NCI-H2081 treated with DMSO at 0.1 percent for 48 hours (cell line): Measurements from ENCODE around the gene NUTM2E.
"Not testable (repeated sequence)": the region's sequence is repeated elsewhere in the genome, so short reads cannot be mapped to it uniquely, and the experiment has no call there.

ENCODE experiments used
- DNase-seq: peaks from one replicate; lab custom pipeline; 2025; lab: John Stamatoyannopoulos, UW

The NUTM2E gene

DNA sequence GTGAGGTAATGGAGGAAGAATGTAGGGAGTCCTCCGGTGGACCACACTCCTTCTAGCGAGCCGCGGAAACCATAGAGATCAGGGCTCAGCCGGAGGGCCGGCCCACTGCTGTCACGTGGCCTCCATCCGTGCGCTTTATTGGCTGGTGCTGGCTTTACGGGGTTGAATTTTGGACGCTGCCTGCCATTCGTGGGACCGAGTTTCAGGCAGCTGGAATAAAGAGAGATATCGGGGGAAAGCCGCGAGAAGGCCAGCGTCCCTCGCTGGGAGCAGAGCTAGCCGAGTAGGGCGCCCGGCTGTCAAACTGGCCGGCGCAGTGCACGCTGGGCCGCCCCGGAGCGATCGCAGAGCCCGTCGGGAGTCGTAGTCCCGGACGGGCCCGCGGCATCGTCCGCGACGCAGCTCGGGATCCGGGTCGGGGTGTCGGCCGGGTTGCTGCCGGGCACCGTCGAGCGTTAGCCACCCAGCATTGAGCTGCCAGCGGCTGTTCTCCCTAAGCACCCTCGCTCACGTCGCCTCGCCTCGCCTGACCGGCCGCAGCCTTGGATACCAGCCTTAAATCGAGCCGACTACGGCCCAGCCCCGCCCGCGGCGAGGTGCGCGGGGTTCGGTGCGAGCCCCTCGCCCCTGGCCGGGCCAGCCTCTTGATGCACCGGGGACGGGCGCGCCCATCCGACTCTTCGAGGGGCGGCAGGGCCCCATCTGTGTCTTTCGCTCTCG lies at the start of gene NUTM2E:
NUTM2E (plus strand) TSS at position 244 of the 720 bp plus-strand sequence. CDS start 15,002 bp downstream, outside the sequence.
- not testable (repeated sequence) for DNase-seq

DNA sequence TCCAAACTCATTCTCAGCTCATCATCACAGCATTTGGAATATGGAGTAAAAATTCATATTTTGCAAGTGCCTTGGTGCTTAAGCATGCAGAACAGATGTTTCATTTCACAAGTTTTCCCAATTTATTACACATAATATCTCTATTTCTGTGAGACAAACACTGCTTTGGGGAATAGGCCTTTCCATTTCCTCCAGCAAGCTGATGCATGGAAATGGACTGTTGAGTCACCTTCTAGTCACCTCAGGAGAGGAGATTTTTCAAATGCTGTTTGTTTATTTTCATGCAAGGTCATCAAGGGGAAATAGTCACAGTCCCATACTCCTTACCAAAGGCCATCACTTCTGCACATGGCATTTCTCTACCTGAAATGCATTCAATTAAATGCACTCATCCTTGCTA lies 48.5 kb upstream of the NUTM2E start:
- DNase-seq, result not testable (repeated sequence)

GRCh38 chr10:79779310-79779938 lies 47.1 kb upstream of the NUTM2E start:
- DNase-seq, result not testable (repeated sequence)

DNA sequence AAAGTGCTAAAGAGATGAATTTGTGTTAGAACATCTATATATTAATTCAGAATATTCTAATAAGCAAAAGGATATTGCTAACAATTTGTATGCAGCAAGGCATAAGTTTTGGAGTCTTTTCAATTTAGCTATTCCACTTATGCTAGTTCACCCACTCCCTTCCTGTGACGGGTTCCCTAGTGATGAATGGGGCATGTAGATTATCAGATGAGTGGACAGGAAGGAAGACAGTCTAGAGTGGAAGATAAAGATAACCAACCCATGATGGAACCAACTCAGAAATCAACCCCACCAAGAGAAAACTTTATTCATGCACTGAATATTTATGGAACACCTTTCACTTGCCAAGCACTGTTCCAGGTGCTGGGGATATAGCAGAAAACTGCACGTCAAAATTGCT lies 46.5 kb upstream of the NUTM2E start:
- not testable (repeated sequence) for DNase-seq

GRCh38 chr10:79781584-79781983 lies 45.0 kb upstream of the NUTM2E start:
- DNase-seq, result not testable (repeated sequence)

GRCh38 chr10:79787455-79787952 lies 39.0 kb upstream of the NUTM2E start:
- DNase-seq, result not testable (repeated sequence)

DNA sequence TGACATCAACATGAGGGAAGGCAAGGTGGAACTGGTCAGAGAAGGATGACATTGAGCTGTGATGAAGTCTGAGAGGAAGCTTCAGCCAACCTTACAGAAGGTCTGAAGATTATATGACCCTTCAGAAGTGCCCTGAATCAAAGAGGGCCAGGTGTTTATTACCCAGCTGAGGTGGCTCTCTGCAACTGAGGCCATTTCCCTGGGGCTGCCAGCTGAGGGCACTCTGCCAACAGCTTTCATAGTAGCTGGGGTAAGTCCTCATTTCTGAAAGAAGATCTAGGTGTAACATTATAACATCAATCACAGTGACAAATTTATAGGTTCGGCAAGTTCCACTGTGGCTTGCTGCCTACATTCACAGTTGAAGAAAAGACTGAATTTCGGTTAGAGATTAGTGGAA lies 37.2 kb upstream of the NUTM2E start:
- DNase-seq, result not testable (repeated sequence)

GRCh38 chr10:79791906-79792517 lies 34.5 kb upstream of the NUTM2E start:
- DNase-seq, result not testable (repeated sequence)

GRCh38 chr10:79799337-79799736 lies 27.2 kb upstream of the NUTM2E start:
- not testable (repeated sequence) for DNase-seq

DNA sequence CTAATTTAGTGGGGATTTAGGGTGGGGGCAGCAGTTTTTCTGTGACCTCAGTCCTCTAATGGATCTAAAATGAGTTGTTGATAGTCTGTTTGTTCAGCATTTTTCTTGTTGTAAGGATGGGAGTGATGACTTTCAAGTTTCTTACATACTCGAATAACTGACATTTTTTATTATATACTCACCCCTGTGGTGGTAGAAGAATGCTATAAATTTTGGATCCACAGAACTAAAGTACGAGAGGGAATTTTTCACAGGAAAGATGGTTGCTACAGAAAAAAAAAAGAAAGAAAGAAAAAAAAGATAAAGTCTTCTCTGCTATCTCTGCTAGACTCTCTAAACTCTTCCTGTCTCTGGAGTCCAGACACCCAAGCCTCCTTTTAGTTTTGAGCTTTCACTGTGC lies 20.7 kb upstream of the NUTM2E start:
- DNase-seq, result not testable (repeated sequence)

DNA sequence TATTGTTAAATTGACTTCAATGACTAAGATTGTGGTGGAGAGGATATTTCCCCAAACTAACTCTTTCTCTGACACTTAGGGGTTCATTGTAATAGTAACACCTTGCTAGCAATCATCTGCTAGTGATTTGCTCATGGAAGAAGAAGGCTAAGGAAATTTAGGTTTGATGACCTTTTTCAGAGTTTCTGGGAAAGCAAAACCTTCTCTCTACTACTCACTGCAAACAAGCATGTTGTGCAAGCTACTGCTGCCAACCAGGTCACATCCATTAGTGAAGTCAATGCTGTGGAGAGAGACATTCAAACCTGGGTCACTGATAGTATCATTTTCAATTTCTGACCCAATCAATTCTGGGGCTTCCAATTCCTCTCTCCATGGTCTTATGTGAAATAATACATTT lies 14.6 kb upstream of the NUTM2E start:
- not testable (repeated sequence) for DNase-seq

- not testable (repeated sequence) for DNase-seq
Observed at GRCh38 chr10:79816290-79816689, 10.2 kb upstream of the NUTM2E start.

- not testable (repeated sequence) for DNase-seq
Observed at GRCh38 chr10:79823387-79823786, 3.2 kb upstream of the NUTM2E start.

DNA sequence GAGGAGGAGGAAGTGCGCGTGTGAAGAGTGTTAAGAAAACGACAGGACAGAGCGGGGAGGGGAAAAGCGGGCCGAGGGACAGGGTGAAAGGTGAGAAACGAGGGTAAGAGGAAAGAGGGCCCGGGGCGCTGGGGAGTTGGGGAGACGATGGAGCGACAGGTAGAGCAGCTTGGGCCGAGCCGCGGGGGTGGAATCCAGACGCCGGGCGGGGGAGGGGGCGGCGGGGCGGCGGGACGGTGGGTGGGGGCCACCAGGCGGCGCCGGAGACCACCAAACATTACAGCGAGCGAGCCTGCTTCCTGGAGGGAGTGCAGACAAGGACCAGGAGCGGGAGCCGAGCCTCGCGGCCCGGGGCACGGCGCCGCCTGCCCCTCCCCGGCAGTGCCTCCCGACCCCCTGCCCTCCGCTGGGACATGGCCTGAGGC lies 940 bp upstream of the NUTM2E start:
- not testable (repeated sequence) for DNase-seq

DNA sequence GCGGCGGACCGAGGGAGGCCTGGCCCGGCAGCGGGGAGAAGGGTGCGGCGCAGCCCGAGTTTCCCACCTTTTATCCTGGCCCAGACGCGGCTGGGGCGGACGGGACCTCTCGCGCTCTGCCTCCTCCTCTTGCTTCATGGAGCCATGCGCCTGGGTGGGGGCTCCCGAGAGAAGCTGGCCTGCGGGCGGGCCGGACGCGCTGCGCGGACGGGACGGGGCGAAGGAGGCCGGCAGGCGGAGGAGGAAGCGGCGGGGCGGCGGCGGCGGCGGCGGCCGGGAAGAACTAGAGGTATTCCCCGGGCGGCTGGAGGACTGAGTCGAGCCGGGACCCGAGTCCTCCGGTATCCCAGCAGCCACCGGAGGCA lies 426 bp upstream of the NUTM2E start:
- DNase-seq, result not testable (repeated sequence)

- not testable (repeated sequence) for DNase-seq
Observed at GRCh38 chr10:79833833-79834232, 7.3 kb downstream of the NUTM2E start.

DNA sequence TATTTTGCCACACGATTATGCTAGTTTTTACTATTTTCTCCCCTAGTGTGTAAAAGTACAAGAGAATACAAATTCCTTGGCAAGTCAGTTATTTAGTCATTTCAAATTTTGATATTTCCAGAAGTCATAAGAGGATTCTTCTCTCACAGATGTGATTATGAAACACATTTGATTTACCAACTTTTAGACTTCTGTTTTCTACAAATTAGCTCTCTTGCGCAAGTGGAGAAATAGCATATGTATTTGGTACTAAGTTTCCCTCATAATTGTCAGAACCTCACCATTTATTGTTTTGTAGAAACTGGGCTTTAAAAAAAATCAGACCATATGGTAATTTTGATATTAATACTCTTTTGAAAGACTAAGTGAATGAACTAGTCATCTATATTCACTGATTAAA lies 9.4 kb downstream of the NUTM2E start:
- not testable (repeated sequence) for DNase-seq

DNA sequence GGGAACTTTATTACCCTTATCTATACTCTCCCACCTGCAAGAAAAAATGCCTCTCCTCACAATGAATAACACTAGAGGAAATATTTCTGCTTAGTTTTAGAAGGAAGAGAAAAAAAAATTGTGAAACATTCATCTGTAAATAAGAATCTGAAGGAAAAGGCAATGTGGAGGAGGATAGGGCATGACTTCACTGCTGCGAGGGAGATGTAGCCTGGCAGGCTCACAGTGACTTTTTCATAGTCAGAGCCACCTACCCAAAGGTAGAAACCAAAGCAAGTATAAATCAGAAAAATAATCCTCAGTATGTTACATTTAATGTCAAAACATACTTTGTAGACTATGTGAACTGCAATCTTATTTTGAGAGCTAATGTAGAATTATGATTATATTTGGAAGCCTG lies 10.4 kb downstream of the NUTM2E start:
- not testable (repeated sequence) for DNase-seq

DNA sequence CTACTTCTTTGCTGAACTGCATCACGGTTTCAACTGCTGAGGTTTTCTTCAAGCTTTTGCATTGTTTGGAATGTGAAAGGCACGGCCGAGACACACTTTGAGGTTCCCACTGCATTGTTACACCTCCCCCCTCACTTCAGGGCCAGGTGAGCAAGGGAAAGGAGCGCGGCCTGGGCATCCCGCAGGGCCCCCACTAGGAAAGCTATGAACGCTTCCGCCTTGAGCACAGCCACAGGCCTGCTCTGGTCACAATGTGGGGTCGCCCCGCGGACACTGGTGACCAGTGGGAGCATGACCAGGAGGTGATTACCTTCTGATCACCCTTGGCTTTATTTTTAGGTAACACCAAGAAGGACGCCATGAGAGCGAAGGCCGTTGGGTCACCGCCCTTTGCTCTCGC lies 11.9 kb downstream of the NUTM2E start:
- DNase-seq, result not testable (repeated sequence)

GRCh38 chr10:79853191-79853854 lies 26.8 kb downstream of the NUTM2E start:
- not testable (repeated sequence) for DNase-seq

DNA sequence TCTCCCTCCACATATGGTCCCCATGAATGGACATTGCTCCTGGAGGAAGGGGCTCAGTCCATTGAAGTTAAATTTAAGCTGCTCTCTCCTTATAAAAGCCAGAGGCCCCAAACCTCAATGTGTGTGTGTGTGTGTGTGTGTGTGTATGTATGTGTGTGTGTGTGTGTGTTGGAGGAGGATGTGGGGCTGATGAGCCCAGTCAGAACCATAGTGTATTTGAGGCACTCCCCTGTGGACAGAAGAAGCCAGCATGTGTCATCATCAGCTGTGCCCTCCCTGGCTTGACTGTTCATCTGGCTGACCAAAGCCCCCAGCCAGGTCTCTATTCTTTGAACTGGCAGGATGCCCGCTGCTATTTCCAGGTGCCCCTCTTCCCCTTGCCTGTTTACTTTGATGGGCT lies 35.7 kb downstream of the NUTM2E start:
- DNase-seq, result not testable (repeated sequence)

DNA sequence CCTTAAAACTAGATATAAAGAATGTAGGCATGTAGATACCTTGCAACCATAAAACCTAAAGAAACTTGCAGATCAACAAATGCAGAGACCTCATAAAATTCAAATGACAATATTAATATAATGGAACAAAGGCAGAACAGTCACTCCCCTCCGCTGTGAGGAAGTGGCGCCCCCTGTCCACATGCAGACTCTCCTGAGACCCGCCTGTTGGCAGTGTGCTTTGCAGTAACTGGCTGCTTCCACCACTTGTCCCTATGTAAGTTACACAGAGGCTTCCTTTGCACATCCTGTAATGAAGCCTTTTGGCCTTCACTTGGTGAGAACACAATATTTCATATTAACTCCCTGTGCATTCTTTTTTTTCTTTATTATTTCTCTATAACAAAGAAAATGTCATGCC lies 36.3 kb downstream of the NUTM2E start:
- DNase-seq, result not testable (repeated sequence)
